ENCODE results near the gene ZNF516. TPM values are rescaled to one million over a fixed set of nuclear protein-coding genes. Genes with fewer than 3 reads are reported as not detected.
A peak's percentile ranks its signal among the peaks of the same experiment; 100 is the strongest.

ZNF516 gene
- total RNA-seq, 1 donor from 2014 or later = 26.1 TPM

GRCh38 chr18:76390452-76391035 lies 104.5 kb downstream of the ZNF516 start:
- no peaks in the 10 kb centered on the region for H3K36me3 Mint-ChIP-seq (ENCODE audit: low read depth)
- no peaks in the 10 kb centered on the region for H3K9me3 Mint-ChIP-seq (ENCODE audit: low read depth)
- peaks cover 11% of the 10 kb centered on the region for H3K4me1 Mint-ChIP-seq (ENCODE audit: low read depth)
- no peak for DNase-seq (ENCODE audit: low spot score)
- H3K4me3 Mint-ChIP-seq (ENCODE audit: unreplicated experiment) = no peak overlapping the region
- no peak for TF ChIP-seq CTCF (IDR thresholded peaks at IDR 0.05)
- H3K27ac Mint-ChIP-seq (ENCODE audit: unreplicated experiment) = no peak overlapping the region
- H3K27me3 Mint-ChIP-seq (ENCODE audit: low read depth) = no peaks in the 10 kb centered on the region

GRCh38 chr18:76389716-76390115 lies 105.3 kb downstream of the ZNF516 start:
- no peak overlapping the region for H3K4me3 Mint-ChIP-seq (ENCODE audit: unreplicated experiment)
- H3K9me3 Mint-ChIP-seq (ENCODE audit: low read depth) = no peaks in the 10 kb centered on the region
- H3K27ac Mint-ChIP-seq (ENCODE audit: unreplicated experiment) = no peak overlapping the region
- H3K4me1 Mint-ChIP-seq (ENCODE audit: low read depth) = peaks cover 11% of the 10 kb centered on the region
- no peak for TF ChIP-seq CTCF (IDR thresholded peaks at IDR 0.05)
- no peaks in the 10 kb centered on the region for H3K27me3 Mint-ChIP-seq (ENCODE audit: low read depth)
- H3K36me3 Mint-ChIP-seq (ENCODE audit: low read depth) = no peaks in the 10 kb centered on the region
- DNase-seq (ENCODE audit: low spot score) = no peak

- H3K36me3 Mint-ChIP-seq (ENCODE audit: low read depth) = no peaks in the 10 kb centered on the region
- no peak for DNase-seq (ENCODE audit: low spot score)
- H3K27ac Mint-ChIP-seq (ENCODE audit: unreplicated experiment) = no peak overlapping the region
- TF ChIP-seq CTCF (IDR thresholded peaks at IDR 0.05) = no peak
- H3K4me1 Mint-ChIP-seq (ENCODE audit: low read depth) = peaks cover 11% of the 10 kb centered on the region
- no peaks in the 10 kb centered on the region for H3K27me3 Mint-ChIP-seq (ENCODE audit: low read depth)
- H3K9me3 Mint-ChIP-seq (ENCODE audit: low read depth) = no peaks in the 10 kb centered on the region
- H3K4me3 Mint-ChIP-seq (ENCODE audit: unreplicated experiment) = no peak overlapping the region
These were observed 106.1 kb downstream of the ZNF516 start for GRCh38 chr18:76388891-76389423.

- no peaks in the 10 kb centered on the region for H3K36me3 Mint-ChIP-seq (ENCODE audit: low read depth)
- H3K4me1 Mint-ChIP-seq (ENCODE audit: low read depth) = peaks cover 11% of the 10 kb centered on the region
- no peak overlapping the region for H3K4me3 Mint-ChIP-seq (ENCODE audit: unreplicated experiment)
- no peak for TF ChIP-seq CTCF (IDR thresholded peaks at IDR 0.05)
- no peaks in the 10 kb centered on the region for H3K9me3 Mint-ChIP-seq (ENCODE audit: low read depth)
- H3K27me3 Mint-ChIP-seq (ENCODE audit: low read depth) = no peaks in the 10 kb centered on the region
- peak overlapping the region; percentile 1 for H3K27ac Mint-ChIP-seq (ENCODE audit: unreplicated experiment)
- no peak for DNase-seq (ENCODE audit: low spot score)
These were observed 106.8 kb downstream of the ZNF516 start for GRCh38 chr18:76388261-76388660.

GRCh38 chr18:76387608-76388007 lies 107.4 kb downstream of the ZNF516 start:
- no peak overlapping the region for H3K27ac Mint-ChIP-seq (ENCODE audit: unreplicated experiment)
- DNase-seq (ENCODE audit: low spot score) = no peak
- peaks cover 11% of the 10 kb centered on the region for H3K4me1 Mint-ChIP-seq (ENCODE audit: low read depth)
- no peaks in the 10 kb centered on the region for H3K36me3 Mint-ChIP-seq (ENCODE audit: low read depth)
- H3K9me3 Mint-ChIP-seq (ENCODE audit: low read depth) = no peaks in the 10 kb centered on the region
- H3K4me3 Mint-ChIP-seq (ENCODE audit: unreplicated experiment) = no peak overlapping the region
- TF ChIP-seq CTCF (IDR thresholded peaks at IDR 0.05) = no peak
- no peaks in the 10 kb centered on the region for H3K27me3 Mint-ChIP-seq (ENCODE audit: low read depth)

Measured in chondrocyte (in vitro differentiated cells).